Esophagus (tissue), 2 donors: ENCODE measurements around the gene LMX1A. TPM values are rescaled to one million over a fixed set of nuclear protein-coding genes. Genes with fewer than 3 reads are reported as not detected.

Experiments used
- H3K27ac ChIP-seq, 2 donors: one replicate each; pipeline ENCODE4 v1.5.1; 2013; ENCODE audit warnings: low read depth in 2 of 2, mild to moderate bottlenecking in 2 of 2, inconsistent platforms in 1 of 2, low read length in 1 of 2, moderate library complexity in 1 of 2
- H3K27me3 ChIP-seq, 2 donors: one replicate each; pipeline ENCODE4 v1.6.1; 2013; ENCODE audit warnings: low read length in 2 of 2, control low read depth in 1 of 2, mild to moderate bottlenecking in 1 of 2; ENCODE audit not compliant: insufficient read depth in 2 of 2, control insufficient read depth in 1 of 2
- H3K36me3 ChIP-seq, 2 donors: one replicate each; pipeline ENCODE4 v1.6.1; 2013; ENCODE audit warnings: low read length in 1 of 2; ENCODE audit not compliant: control insufficient read depth in 2 of 2, insufficient read depth in 2 of 2
- H3K4me1 ChIP-seq, 2 donors: one replicate each; pipeline ENCODE4 v1.6.1; 2013; ENCODE audit warnings: low read length in 1 of 2; ENCODE audit not compliant: control insufficient read depth in 2 of 2, insufficient read depth in 2 of 2
- H3K4me3 ChIP-seq, 2 donors: one replicate each; pipeline ENCODE4 v1.5.1; 2013; ENCODE audit warnings: low read length in 2 of 2, mild to moderate bottlenecking in 2 of 2, low read depth in 1 of 2, moderate library complexity in 1 of 2
- H3K9me3 ChIP-seq, 2 donors: one replicate each; pipeline ENCODE4 v1.6.1; 2013; ENCODE audit warnings: mild to moderate bottlenecking in 2 of 2, low read depth in 1 of 2, low read length in 1 of 2, moderate library complexity in 1 of 2; ENCODE audit not compliant: control insufficient read depth in 2 of 2, insufficient read depth in 1 of 2
- WGBS, 2 donors: extraction: QIAGEN DNeasy Blood & Tissue Kit; methylation state at CpG; one replicate each; pipeline ENCODE4 v1.1.7; 2013; 5-methylcytosine and 5-hydroxymethylcytosine counted together
- polyA plus RNA-seq, 2 donors: library from polyadenylated mRNA; stranded (reverse); fragments of 200-250 nt; gene quantifications; one replicate each; pipeline ENCODE4 v1.2.3, GENCODE V29; 2013
- donor health status: healthy with polysubstance abuse.
- donor health status: Bipolar disorder and iron deficiency.

LMX1A gene
- polyA plus RNA-seq, 2 donors: 0.01 to 0.10 TPM

GRCh38 chr1:165287329-165287728 lies 69.2 kb downstream of the LMX1A start:
- WGBS, 2 donors: 56 to 67% methylated on average over 3 of the region's 3 CpGs
- Histone ChIP-seq H3K4me1 (no peaks in the 10 kb centered on the region), H3K27me3 (peaks cover 0 to 7% of the 10 kb centered on the region in 2 donors), H3K36me3 (no peaks in the 10 kb centered on the region), H3K27ac (no peak overlapping the region), H3K9me3 (no peaks in the 10 kb centered on the region), H3K4me3 (no peak overlapping the region)

- WGBS, 2 donors: 42 to 55% methylated on average over 10 of the region's 10 CpGs
- Histone ChIP-seq H3K4me1 (no peaks in the 10 kb centered on the region), H3K36me3 (no peaks in the 10 kb centered on the region), H3K27ac (no peak overlapping the region), H3K4me3 (no peak overlapping the region), H3K9me3 (no peaks in the 10 kb centered on the region), H3K27me3 (peaks cover 0 to 7% of the 10 kb centered on the region in 2 donors)
Observed at GRCh38 chr1:165284454-165284853, 72.1 kb downstream of the LMX1A start.

GRCh38 chr1:165281207-165281901 lies 75.2 kb downstream of the LMX1A start:
- Histone ChIP-seq H3K36me3 (no peaks in the 10 kb centered on the region), H3K9me3 (no peaks in the 10 kb centered on the region), H3K4me1 (no peaks in the 10 kb centered on the region), H3K27ac (no peak overlapping the region), H3K27me3 (peaks cover 0 to 7% of the 10 kb centered on the region in 2 donors), H3K4me3 (no peak overlapping the region)
- 60 to 76% methylated on average over 3 of the region's 3 CpGs for whole genome bisulfite sequencing, 2 donors

GRCh38 chr1:165279882-165280281 lies 76.6 kb downstream of the LMX1A start:
- Histone ChIP-seq H3K27me3 (peaks cover 0 to 7% of the 10 kb centered on the region in 2 donors), H3K4me1 (no peaks in the 10 kb centered on the region), H3K36me3 (no peaks in the 10 kb centered on the region), H3K4me3 (no peak overlapping the region), H3K27ac (no peak overlapping the region), H3K9me3 (no peaks in the 10 kb centered on the region)
- WGBS, 2 donors: 58 to 63% methylated on average over 9 of the region's 9 CpGs

- WGBS, 2 donors: 48 to 53% methylated on average over 2 of the region's 2 CpGs
- no peaks in the 10 kb centered on the region for H3K27me3 ChIP-seq
Observed at GRCh38 chr1:165276314-165276713, 80.2 kb downstream of the LMX1A start.

GRCh38 chr1:165265196-165265838 lies 91.2 kb downstream of the LMX1A start:
- Histone ChIP-seq H3K4me1 (no peaks in the 10 kb centered on the region), H3K27me3 (no peaks in the 10 kb centered on the region), H3K36me3 (no peaks in the 10 kb centered on the region), H3K27ac (no peak overlapping the region), H3K4me3 (no peak overlapping the region), H3K9me3 (no peaks in the 10 kb centered on the region)
- WGBS, 2 donors: 64 to 71% methylated on average over 3 of the region's 3 CpGs

More at GRCh38 chr1:165276314-165276713, 80.2 kb downstream of the LMX1A start:
- H3K4me1 ChIP-seq: no peaks in the 10 kb centered on the region
- no peak overlapping the region for H3K4me3 ChIP-seq
- H3K27ac ChIP-seq: no peak overlapping the region
- peaks cover 0 to 3% of the 10 kb centered on the region in 2 donors for H3K9me3 ChIP-seq
- no peaks in the 10 kb centered on the region for H3K36me3 ChIP-seq

- H3K27ac ChIP-seq: no peak overlapping the region
- H3K9me3 ChIP-seq: no peaks in the 10 kb centered on the region
- H3K4me3 ChIP-seq: no peak overlapping the region
- H3K4me1 ChIP-seq: no peaks in the 10 kb centered on the region
- 37 to 51% methylated on average over 3 of the region's 3 CpGs for WGBS, 2 donors
- H3K36me3 ChIP-seq: no peaks in the 10 kb centered on the region
- H3K27me3 ChIP-seq: peaks cover 0 to 4% of the 10 kb centered on the region in 2 donors
Observed at GRCh38 chr1:165259706-165260428, 96.6 kb downstream of the LMX1A start.

- Histone ChIP-seq H3K4me1 (no peaks in the 10 kb centered on the region), H3K27me3 (peaks cover 0 to 4% of the 10 kb centered on the region in 2 donors), H3K27ac (no peak overlapping the region), H3K36me3 (no peaks in the 10 kb centered on the region), H3K9me3 (no peaks in the 10 kb centered on the region), H3K4me3 (no peak overlapping the region)
- 63 to 64% methylated on average over 2 of the region's 2 CpGs for WGBS, 2 donors
Observed at GRCh38 chr1:165259236-165259635, 97.3 kb downstream of the LMX1A start.

- Histone ChIP-seq H3K27me3 (peaks cover 0 to 4% of the 10 kb centered on the region in 2 donors), H3K27ac (no peak overlapping the region), H3K9me3 (no peaks in the 10 kb centered on the region), H3K4me1 (no peaks in the 10 kb centered on the region), H3K36me3 (no peaks in the 10 kb centered on the region), H3K4me3 (no peak overlapping the region)
- WGBS, 2 donors: 30% methylated on average over 3 of the region's 3 CpGs
Observed at GRCh38 chr1:165257969-165258459, 98.5 kb downstream of the LMX1A start.
